HG02884 (cell line): ENCODE measurements around the gene HTR3E.
"Not testable (repeated sequence)": the region's sequence is repeated elsewhere in the genome, so short reads cannot be mapped to it uniquely, and the experiment has no call there.

Source experiments
- ATAC-seq: cut with Tn5 transposase; IDR thresholded peaks from one replicate; pipeline ENCODE4 v1.9.1; 2021; ENCODE audit warnings: mild to moderate bottlenecking, moderate library complexity; ENCODE audit not compliant: unreplicated experiment

The HTR3E gene

DNA sequence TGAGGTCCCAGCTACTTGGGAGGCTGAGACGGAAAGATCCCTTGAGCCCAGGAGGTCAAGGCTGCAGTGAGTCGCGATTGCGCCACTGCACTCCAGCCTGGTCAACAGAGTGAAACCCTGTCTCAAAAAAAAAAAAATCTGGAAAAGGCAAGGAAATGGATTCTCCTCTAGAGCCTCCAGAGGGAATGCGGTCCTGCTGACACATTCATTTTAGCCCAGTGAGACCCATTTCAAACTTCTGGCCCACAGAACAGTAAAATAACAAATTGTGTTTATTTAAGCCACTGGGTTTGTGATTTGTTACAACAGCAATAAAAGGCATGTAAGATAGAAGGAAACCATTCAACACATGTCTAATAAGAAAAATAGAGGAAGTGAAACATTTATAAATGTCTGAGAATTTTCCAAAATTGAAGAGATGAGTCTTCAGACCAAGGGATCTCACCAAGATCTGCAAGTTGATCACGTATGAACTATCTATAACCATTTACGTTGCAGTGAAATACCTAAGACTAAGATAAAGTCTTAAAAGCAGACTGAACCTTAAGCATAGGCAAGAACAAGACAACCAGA, at the start of gene HTR3E:
TSS of gene HTR3E (plus strand) at position 254 of the 573 bp plus-strand sequence. CDS start 466 bp downstream, outside the sequence.
- ATAC-seq: no peak

DNA sequence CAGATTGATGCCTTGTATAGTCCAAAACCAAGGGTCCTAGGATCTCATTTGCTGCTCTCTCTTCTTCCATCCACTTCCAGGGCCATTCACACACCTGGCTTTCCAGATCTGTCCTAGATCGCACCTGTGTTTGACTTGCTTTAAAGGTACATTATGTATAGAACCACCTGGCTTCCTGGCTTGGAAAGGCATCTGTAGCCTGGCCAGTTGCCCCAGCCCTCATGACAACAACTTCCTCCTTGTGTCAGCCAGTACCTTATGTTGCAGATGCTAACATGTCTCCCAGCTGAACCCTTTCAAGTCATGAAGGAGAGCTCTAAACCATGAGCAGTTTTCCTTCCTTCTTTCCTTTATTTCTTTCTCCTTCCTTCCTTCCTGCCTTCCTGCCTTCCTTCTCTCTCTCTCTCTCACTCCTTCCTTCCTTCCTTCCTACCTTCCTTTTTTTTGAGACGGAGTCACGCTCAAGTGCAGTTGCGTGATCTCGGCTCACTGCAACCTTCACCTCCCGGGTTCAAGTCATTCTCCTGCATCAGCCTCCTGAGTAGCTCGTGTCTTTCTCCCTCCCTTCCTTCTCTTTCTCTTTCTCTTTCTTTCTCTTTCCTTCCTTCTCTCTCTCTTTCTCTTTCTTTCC, 46.5 kb upstream of the HTR3E start:
- ATAC-seq: no peak

DNA sequence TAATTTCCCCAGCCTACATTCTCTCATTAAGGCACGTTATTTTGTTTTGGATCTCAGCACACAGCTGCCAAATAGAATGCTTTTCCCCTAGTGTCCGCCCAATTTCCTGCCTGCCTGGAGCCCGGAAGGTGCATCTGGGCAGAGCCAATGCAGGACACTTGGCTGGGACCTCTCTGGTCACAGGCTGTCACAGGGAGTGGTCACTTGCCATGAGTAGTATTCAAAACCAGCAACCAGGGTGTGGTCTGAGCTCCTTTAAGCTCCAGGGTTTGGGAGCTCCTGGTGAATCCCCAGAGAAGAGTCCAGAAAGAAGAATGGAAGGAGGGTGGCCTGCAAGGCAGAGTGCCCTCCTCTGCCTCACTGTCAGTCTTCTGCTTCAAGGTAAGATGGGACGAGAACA, 44.1 kb upstream of the HTR3E start, which contains the start of gene HTR3C:
TSS of gene HTR3C (plus strand) at position 281 of the 400 bp plus-strand sequence. CDS start at position 315, 34 bp downstream.
- ATAC-seq: no peak

- no peak for ATAC-seq
Observed at GRCh38 chr3:184058029-184058428, 38.8 kb upstream of the HTR3E start.

GRCh38 chr3:184059424-184059823, 37.4 kb upstream of the HTR3E start:
- no peak for ATAC-seq

DNA sequence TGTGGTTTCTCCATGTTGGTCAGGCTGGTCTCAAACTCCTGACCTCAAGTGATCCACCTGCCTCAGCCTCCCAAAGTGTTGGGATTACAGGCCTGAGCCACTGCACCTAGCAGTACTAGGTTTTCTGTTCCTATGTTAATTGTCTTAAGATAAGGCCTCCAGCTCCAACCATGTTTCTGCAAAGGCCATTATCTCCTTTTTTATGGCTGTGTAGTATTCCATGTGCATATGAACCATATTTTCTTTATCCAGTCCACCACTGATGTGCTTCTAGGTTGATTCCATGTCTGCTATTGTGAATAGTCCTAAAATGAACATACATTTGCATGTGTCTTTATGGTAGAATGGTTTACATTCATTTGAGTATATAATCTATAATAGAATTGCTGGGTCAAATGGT, 34.2 kb upstream of the HTR3E start:
- ATAC-seq: no peak

DNA sequence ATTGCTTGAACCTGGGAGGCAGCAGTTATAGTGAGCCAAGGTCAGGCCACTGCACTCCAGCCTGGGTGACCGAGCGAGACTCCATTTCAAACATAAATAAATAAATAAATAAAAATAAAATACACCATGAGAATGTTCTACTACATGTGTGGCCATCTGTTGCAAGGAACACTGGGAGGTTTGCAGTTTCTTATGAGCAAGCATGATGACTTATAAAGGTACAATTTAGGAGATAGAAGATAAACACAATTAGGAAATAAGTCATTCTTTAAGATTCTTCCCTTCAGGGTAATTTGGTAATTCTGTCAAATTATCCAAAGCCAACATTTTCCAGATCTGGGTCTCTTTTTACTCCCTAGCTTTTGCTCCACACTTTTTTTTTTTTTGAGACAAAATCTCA, 30.7 kb upstream of the HTR3E start:
- ATAC-seq: no peak

DNA sequence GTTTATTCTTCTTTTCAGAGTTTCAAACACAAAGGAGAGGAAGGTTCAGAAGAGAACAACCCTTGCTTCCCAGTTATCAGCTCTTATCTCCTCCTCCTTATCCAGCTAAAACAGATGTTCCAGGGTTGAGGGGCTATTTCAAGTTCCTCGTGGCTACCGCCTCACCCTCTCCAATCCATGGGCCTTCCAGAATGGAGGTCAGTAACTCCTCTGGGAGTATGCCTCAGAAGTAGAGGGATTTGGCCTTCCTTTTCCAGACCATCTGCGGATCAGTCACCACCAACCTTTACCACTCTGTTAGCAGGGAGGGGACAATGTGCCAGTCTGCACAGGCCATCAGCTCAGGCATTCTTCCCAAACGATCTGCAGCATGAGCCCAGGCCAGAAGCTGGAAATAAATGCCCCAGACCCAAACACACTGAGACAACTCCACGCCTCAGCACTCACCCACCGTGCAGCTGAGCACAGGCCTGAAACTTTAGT, 29.2 kb upstream of the HTR3E start:
- ATAC-seq: no peak

GRCh38 chr3:184068344-184068743, 28.5 kb upstream of the HTR3E start:
- no peak for ATAC-seq

- not testable (repeated sequence) for ATAC-seq
Observed at GRCh38 chr3:184071142-184071541, 25.7 kb upstream of the HTR3E start.

- ATAC-seq: no peak
Observed at GRCh38 chr3:184073621-184074020, 23.2 kb upstream of the HTR3E start.

DNA sequence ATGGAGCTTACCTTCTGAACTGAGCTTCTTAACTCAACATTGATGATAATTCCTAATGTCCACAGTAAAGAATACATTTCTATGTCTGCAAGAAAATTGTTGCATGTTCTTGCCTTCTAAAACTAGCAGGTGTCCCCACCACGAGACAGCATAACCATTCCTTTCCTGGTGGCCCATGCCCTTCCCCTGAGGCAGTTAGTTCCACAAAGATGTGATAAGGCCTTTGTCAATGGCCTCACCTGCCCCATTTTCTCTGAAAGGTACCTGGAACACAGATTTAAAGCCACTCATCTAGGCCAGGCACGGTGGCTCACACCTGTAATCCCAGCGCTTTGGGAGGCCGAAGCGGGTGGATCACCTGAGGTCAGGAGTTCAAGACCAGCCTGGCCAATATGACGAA, 21.0 kb upstream of the HTR3E start:
- no peak for ATAC-seq

DNA sequence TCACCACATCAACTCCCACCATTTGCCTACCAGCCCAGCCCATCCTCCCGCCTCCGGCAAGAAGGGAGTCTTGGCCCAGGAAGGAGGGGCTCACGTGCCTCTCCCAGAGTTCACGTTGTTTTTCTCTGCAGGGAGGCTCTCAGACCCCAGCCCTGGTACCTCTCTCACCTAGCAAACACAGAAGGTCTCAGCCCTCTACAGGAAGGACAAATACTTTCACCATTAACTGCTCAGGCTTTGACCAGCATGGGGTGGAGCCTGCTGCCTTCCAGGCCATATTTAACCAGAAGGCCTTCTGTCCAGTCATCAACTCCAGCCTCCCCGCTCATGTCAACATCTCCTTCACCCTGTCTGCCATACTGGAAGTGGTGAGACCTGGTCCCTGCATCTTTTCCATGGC, 19.0 kb upstream of the HTR3E start:
- no peak for ATAC-seq

DNA sequence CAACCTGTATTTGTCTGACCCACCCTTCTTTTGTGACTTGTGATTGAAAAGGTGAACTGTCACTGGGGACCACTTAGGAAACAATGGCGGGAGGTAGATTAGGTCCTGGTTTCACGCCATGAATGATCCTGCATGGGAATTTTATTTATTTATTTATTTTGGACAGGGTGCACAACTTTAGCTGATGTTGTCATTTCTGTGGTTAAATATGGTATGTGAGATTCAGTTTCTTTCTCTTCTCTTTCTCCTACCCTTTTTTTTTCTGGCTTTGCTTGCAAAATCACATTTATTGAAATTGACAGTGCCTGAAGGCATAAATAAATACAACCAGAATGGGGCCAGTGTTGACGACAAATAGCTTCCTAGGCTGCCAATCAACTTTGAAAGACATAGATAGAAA, 18.0 kb upstream of the HTR3E start:
- no peak for ATAC-seq

- no peak for ATAC-seq
Observed at GRCh38 chr3:184081116-184081830, 15.6 kb upstream of the HTR3E start.

DNA sequence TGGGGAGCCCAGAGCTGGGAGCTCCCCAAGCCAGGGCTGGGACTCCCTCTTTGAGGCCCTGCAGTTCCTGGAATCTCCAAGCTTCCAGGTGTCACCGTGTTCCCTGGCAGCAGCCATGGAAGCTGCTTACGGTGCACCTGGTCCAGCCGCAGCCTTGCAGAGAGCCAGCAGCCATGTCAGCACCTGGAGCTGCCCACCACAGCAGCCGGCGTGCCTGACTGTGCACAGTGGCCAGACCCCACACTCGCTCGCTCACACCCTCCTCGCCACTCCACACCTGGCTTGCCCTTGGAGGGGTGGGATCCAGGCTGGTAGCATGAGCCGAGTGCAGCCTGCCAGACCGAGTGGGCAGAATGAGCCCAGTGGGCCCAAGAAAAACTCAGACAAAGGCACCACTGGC, 14.8 kb upstream of the HTR3E start:
- no peak for ATAC-seq

- ATAC-seq: no peak
Observed at GRCh38 chr3:184082465-184082864, 14.4 kb upstream of the HTR3E start.

GRCh38 chr3:184085389-184085852, 11.4 kb upstream of the HTR3E start:
- ATAC-seq: no peak

- no peak for ATAC-seq
Observed at GRCh38 chr3:184092199-184092598, 4.7 kb upstream of the HTR3E start.

- ATAC-seq: no peak
Observed at GRCh38 chr3:184097556-184097955, 692 bp downstream of the HTR3E start.

DNA sequence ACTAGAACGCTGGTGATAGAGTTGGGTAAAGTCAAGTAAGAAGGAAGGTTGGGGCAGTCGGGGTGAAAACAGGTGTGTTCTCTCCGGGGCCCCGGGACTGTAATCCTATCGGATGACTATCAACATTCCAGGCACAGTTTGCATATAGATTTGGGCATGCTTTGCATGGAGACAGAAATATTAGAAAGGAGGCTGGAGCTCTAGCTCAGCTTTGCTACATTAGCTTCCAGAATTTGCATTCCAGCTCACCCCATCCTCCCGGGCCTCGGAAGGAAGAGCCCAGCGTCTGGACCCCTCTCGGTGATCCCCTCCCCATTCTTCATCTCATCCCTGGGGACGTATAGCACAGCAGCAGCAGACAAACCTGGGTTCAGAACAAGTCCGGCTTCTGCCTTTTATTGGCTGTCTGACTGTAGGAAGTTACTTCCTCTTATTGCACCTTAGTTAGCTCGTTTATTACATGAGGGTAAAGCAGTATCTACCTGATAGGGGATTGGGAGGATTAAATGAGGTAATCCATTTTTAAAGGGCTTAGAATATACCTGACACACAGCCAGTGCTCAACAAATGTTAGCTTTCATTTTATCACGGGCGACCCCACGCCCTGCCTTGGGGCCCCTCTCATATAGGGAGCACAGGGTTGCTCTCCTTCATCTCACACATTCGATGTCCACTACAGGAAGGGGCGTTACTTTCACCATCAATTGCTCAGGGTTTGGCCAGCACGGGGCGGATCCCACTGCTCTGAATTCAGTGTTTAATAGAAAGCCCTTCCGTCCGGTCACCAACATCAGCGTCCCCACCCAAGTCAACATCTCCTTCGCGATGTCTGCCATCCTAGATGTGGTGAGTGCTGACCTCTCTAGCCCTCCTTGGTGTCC, 3.2 kb downstream of the HTR3E start:
- ATAC-seq: no peak
